ENCODE results near the gene TLCD4.
"Not testable (repeated sequence)": the region's sequence is repeated elsewhere in the genome, so short reads cannot be mapped to it uniquely, and the experiment has no call there.

Gene TLCD4

GRCh38 chr1:95154096-95154495 lies 36.9 kb downstream of the TLCD4 start:
- H3K36me3 ChIP-seq (ENCODE audit: control insufficient read depth, insufficient read depth, low read length), result no peaks in the 10 kb centered on the region
- no peak for TF ChIP-seq CTCF (IDR thresholded peaks at IDR 0.05; ENCODE audit: insufficient read depth, low read length, poor library complexity, severe bottlenecking)

GRCh38 chr1:95165569-95165968 lies 48.4 kb downstream of the TLCD4 start:
- H3K4me3 ChIP-seq (replicated peaks; ENCODE audit: low read depth, low read length); DNase-seq (ENCODE audit: extremely low read depth, insufficient read length); H3K27me3 ChIP-seq (replicated peaks; ENCODE audit: control insufficient read depth, insufficient read depth, low read length); H3K36me3 ChIP-seq (ENCODE audit: control insufficient read depth, insufficient read depth, low read length): not testable (repeated sequence)

More at GRCh38 chr1:95154096-95154495, 36.9 kb downstream of the TLCD4 start:
- no peaks in the 10 kb centered on the region for H3K27me3 ChIP-seq (replicated peaks; ENCODE audit: control insufficient read depth, insufficient read depth, low read length)
- no peak for DNase-seq (ENCODE audit: extremely low read depth, insufficient read length)
- no peak overlapping the region for H3K4me3 ChIP-seq (replicated peaks; ENCODE audit: low read depth, low read length)

Data from GM06990 (cell line).